ENCODE data around the gene C4B.
"Not testable (repeated sequence)": the region's sequence is repeated elsewhere in the genome, so short reads cannot be mapped to it uniquely, and the experiment has no call there.

Gene C4B

GRCh38 chr6:32049736-32050135 lies 35.1 kb downstream of the C4B start:
- in situ Hi-C loops (cut with MboI; ENCODE audit: low sequenced_read_pairs) = not testable (repeated sequence)

- in situ Hi-C loops (cut with MboI; ENCODE audit: low sequenced_read_pairs) = no loop called here
Measured at GRCh38 chr6:32050562-32050961, 36.0 kb downstream of the C4B start.

- in situ Hi-C loops (cut with MboI; ENCODE audit: low sequenced_read_pairs) = not testable (repeated sequence)
Measured at GRCh38 chr6:32052626-32053025, 38.0 kb downstream of the C4B start.

GRCh38 chr6:32053314-32053713 lies 38.7 kb downstream of the C4B start:
- in situ Hi-C loops (cut with MboI; ENCODE audit: low sequenced_read_pairs) = not testable (repeated sequence)

- in situ Hi-C loops (cut with MboI; ENCODE audit: low sequenced_read_pairs) = not testable (repeated sequence)
Measured at GRCh38 chr6:32055756-32056155, 41.2 kb downstream of the C4B start.

- in situ Hi-C loops (cut with MboI; ENCODE audit: low sequenced_read_pairs) = no loop called here
Measured at GRCh38 chr6:32056254-32056653, 41.7 kb downstream of the C4B start.

- in situ Hi-C loops (cut with MboI; ENCODE audit: low sequenced_read_pairs) = no loop called here
Measured at GRCh38 chr6:32057966-32058365, 43.4 kb downstream of the C4B start.

GRCh38 chr6:32058511-32058963 lies 43.9 kb downstream of the C4B start:
- in situ Hi-C loops (cut with MboI; ENCODE audit: low sequenced_read_pairs) = no loop called here

- in situ Hi-C loops (cut with MboI; ENCODE audit: low sequenced_read_pairs) = no loop called here
Measured at GRCh38 chr6:32060966-32061655, 46.5 kb downstream of the C4B start.

GRCh38 chr6:32064706-32065105 lies 50.1 kb downstream of the C4B start:
- in situ Hi-C loops (cut with MboI; ENCODE audit: low sequenced_read_pairs) = no loop called here

GRCh38 chr6:32067521-32067920 lies 52.9 kb downstream of the C4B start:
- in situ Hi-C loops (cut with MboI; ENCODE audit: low sequenced_read_pairs) = not testable (repeated sequence)

- in situ Hi-C loops (cut with MboI; ENCODE audit: low sequenced_read_pairs) = not testable (repeated sequence)
Measured at GRCh38 chr6:32068315-32068714, 53.7 kb downstream of the C4B start.

GRCh38 chr6:32068867-32069266 lies 54.3 kb downstream of the C4B start:
- in situ Hi-C loops (cut with MboI; ENCODE audit: low sequenced_read_pairs) = no loop called here

- in situ Hi-C loops (cut with MboI; ENCODE audit: low sequenced_read_pairs) = no loop called here
Measured at GRCh38 chr6:32069460-32069859, 54.9 kb downstream of the C4B start.

- in situ Hi-C loops (cut with MboI; ENCODE audit: low sequenced_read_pairs) = no loop called here
Measured at GRCh38 chr6:32069878-32070515, 55.4 kb downstream of the C4B start.

GRCh38 chr6:32070814-32071543 lies 56.4 kb downstream of the C4B start:
- in situ Hi-C loops (cut with MboI; ENCODE audit: low sequenced_read_pairs) = no loop called here

GRCh38 chr6:32073101-32073500 lies 58.5 kb downstream of the C4B start:
- in situ Hi-C loops (cut with MboI; ENCODE audit: low sequenced_read_pairs) = no loop called here

- in situ Hi-C loops (cut with MboI; ENCODE audit: low sequenced_read_pairs) = no loop called here
Measured at GRCh38 chr6:32073613-32074012, 59.0 kb downstream of the C4B start.

GRCh38 chr6:32074996-32075532 lies 60.5 kb downstream of the C4B start:
- in situ Hi-C loops (cut with MboI; ENCODE audit: low sequenced_read_pairs) = no loop called here

- in situ Hi-C loops (cut with MboI; ENCODE audit: low sequenced_read_pairs) = no loop called here
Measured at GRCh38 chr6:32075781-32076180, 61.2 kb downstream of the C4B start.

GRCh38 chr6:32076321-32076809 lies 61.8 kb downstream of the C4B start:
- in situ Hi-C loops (cut with MboI; ENCODE audit: low sequenced_read_pairs) = no loop called here
